K562 (cell line): ENCODE measurements around the gene FCER2. TPM values are rescaled to one million over a fixed set of nuclear protein-coding genes. Genes with fewer than 3 reads are reported as not detected.

Experiments used
- ATAC-seq: fragments of 200-7000 bp; cut with Tn5 transposase; 3 replicates; pipeline ENCODE4 v1.9.1; 2020; ENCODE audit warnings: moderate library complexity
- BruUV-seq: library from RNA; stranded (reverse); fragments of 400-500 nt; replicated peaks from 2 replicates; lab custom pipeline; 2021; lab: Mats Ljungman, UMichigan
- CTCF ChIA-PET: fragments of 300-600 bp; formaldehyde crosslinking; extraction: SDS; loops from one replicate; lab custom pipeline; 2021; ENCODE audit warnings: low intra/inter-chr PET ratio; lab: Yijun Ruan, JAX
- POLR2A ChIA-PET: fragments of 300-600, 350-650 bp; sonication (Branson Sonifier 250); formaldehyde crosslinking; extraction: SDS; loops from one replicate; lab custom pipeline; 2021; ENCODE audit warnings: antibody characterized with exemption, inconsistent platforms; lab: Yijun Ruan, JAX
- DNase-seq, 4 experiments: peaks; one replicate each; pipeline versions ENCODE4 v3.0.0 to v3.0.0-alpha.2; 2011 to 2018; ENCODE audit warnings: low spot score in 3 of 4, mixed read lengths in 3 of 4; ENCODE audit errors: extremely low read depth in 1 of 4
- FAIRE-seq: peaks from 2 replicates; lab custom pipeline; 2011; peaks lifted over from hg19 to GRCh38; lab: Jason Lieb, UNC
- H2AFZ ChIP-seq: 2 replicates; pipeline ENCODE4 v1.6.0; 2011; ENCODE audit warnings: low read depth, low read length, control low read depth, inconsistent platforms
- H3K27ac ChIP-seq: fragments of 200-600 bp; 3 replicates; pipeline ENCODE4 v1.8.0; 2011; ENCODE audit warnings: low read depth, mild to moderate bottlenecking, control low read depth, inconsistent platforms, low read length, moderate library complexity, mixed read lengths; ENCODE audit errors: extremely low read depth
- H3K27me3 ChIP-seq, 2 experiments: fragments of 300-600 bp in 1 of 2; 2 replicates in 1 of 2; 3 replicates in 1 of 2; pipeline versions ENCODE4 v1.6.0 to v1.8.0; 2011; ENCODE audit warnings: inconsistent platforms in 2 of 2, low read length in 2 of 2, mild to moderate bottlenecking in 1 of 2, mixed read lengths in 1 of 2, moderate library complexity in 1 of 2; ENCODE audit not compliant: control insufficient read depth in 2 of 2, insufficient read depth in 2 of 2
- H3K36me3 ChIP-seq: fragments of 300-600 bp; 3 replicates; pipeline ENCODE4 v1.8.0; 2011; ENCODE audit warnings: mild to moderate bottlenecking, low read length, inconsistent platforms; ENCODE audit not compliant: control insufficient read depth, insufficient read depth
- H3K4me1 ChIP-seq, 2 experiments: fragments of 200-600 bp in 1 of 2; replicated peaks in 1 of 2; 2 replicates in 1 of 2; 3 replicates in 1 of 2; pipeline versions ENCODE4 v1.5.1 to v1.8.0; 2011; ENCODE audit warnings: inconsistent platforms in 2 of 2, low read length in 2 of 2, mild to moderate bottlenecking in 1 of 2, mixed read lengths in 1 of 2, moderate library complexity in 1 of 2; ENCODE audit not compliant: control insufficient read depth in 2 of 2, insufficient read depth in 2 of 2
- H3K4me2 ChIP-seq: 2 replicates; pipeline ENCODE4 v1.6.1; 2011; ENCODE audit warnings: low read length, control low read depth, inconsistent platforms, mixed read lengths; ENCODE audit not compliant: insufficient read depth
- H3K4me3 ChIP-seq: fragments of 200-600 bp; sonication (generic), shearing (Covaris generic); 2 replicates; pipeline ENCODE4 v1.5.1; 2016; ENCODE audit warnings: control low read depth, inconsistent platforms
- H3K79me2 ChIP-seq: fragments of 200-600 bp; 3 replicates; pipeline ENCODE4 v1.8.0; 2011; ENCODE audit warnings: low read length, inconsistent platforms; ENCODE audit not compliant: control insufficient read depth, insufficient read depth
- H3K9ac ChIP-seq, 2 experiments: 2 replicates each; pipeline versions ENCODE4 v1.6.0 to v1.6.1; 2011; ENCODE audit warnings: low read depth in 2 of 2, low read length in 2 of 2, control low read depth in 1 of 2, inconsistent platforms in 1 of 2, mild to moderate bottlenecking in 1 of 2, mixed read lengths in 1 of 2; ENCODE audit not compliant: insufficient read depth in 1 of 2
- H3K9me1 ChIP-seq: one replicate; pipeline ENCODE4 v1.6.0; 2011; ENCODE audit warnings: inconsistent platforms, mild to moderate bottlenecking, low read length, moderate library complexity; ENCODE audit not compliant: control insufficient read depth, insufficient read depth
- H3K9me3 ChIP-seq: replicated peaks from 2 replicates; pipeline ENCODE4 v1.5.1; 2011; ENCODE audit warnings: low read depth, low read length, inconsistent platforms; ENCODE audit not compliant: control insufficient read depth, insufficient read depth
- H4K20me1 ChIP-seq: replicated peaks from 2 replicates; pipeline ENCODE4 v1.6.1; 2011; ENCODE audit warnings: low read length, inconsistent platforms, mixed read lengths; ENCODE audit not compliant: control insufficient read depth, insufficient read depth
- COPS2 ChIP-seq: fragments of 450-650 bp; conservative IDR thresholded peaks from 2 replicates; pipeline ENCODE4 v1.6.1; 2016; ENCODE audit warnings: mild to moderate bottlenecking, moderate library complexity
- FOXM1 ChIP-seq, 2 experiments: fragments of 450-650 bp in 1 of 2; sonication (generic) in 1 of 2; formaldehyde crosslinking in 1 of 2; IDR thresholded peaks; 2 replicates each; pipeline versions ENCODE4 v1.6.1 to v1.9.0; 2017 to 2022; ENCODE audit warnings: low read depth in 2 of 2, mild to moderate bottlenecking in 2 of 2, missing genetic modification reagents in 1 of 2, moderate library complexity in 1 of 2
- GABPA ChIP-seq: fragments of 200-800 bp; sonication (Bioruptor generic); conservative IDR thresholded peaks from 2 replicates; pipeline ENCODE4 v1.6.1; 2016; ENCODE audit warnings: low read depth, missing genetic modification characterization, missing compliant biosample characterization
- NR2F6 ChIP-seq: fragments of 450-650 bp; formaldehyde crosslinking; IDR thresholded peaks from 2 replicates; pipeline ENCODE4 v1.4.0; 2020; ENCODE audit warnings: mild to moderate bottlenecking
- ZNF134 ChIP-seq: fragments of 250-450 bp; sonication (Bioruptor Pico); conservative IDR thresholded peaks from 2 replicates; pipeline ENCODE4 v1.4.0; 2020
- WGBS: fragments of 100-300 bp; shearing (Covaris generic); methylation state at CpG from one replicate; pipeline ENCODE4 v1.1.6; 2016; ENCODE audit warnings: low coverage, mixed read lengths; ENCODE audit not compliant: insufficient coverage; ENCODE audit errors: missing lambda C conversion rate; 5-methylcytosine and 5-hydroxymethylcytosine counted together
- in situ Hi-C: fragments of 300-500 bp; cut with MboI; formaldehyde crosslinking; loops from 4 replicates; pipeline ENCODE4 v1.15.0; 2018; ENCODE audit warnings: inconsistent platforms, mixed read lengths
- intact Hi-C: fragments of 100-400 bp; cut with micrococcal nuclease; formaldehyde crosslinking; loops from 2 replicates; pipeline ENCODE4 v1.14.2; 2022
- polyA plus RNA-seq, 8 experiments: library from polyadenylated mRNA; depleted of rRNA in 4 of 8; stranded (reverse) in 5 of 8; unstranded in 3 of 8; fragments of >200 nt; fragmentation: Nextera tagmentation in 2 of 8; fragmentation: Illumina TruSeq in 1 of 8; extraction: Ambion mirVana in 2 of 8; extraction: Trizol in 1 of 8; gene quantifications; 2 replicates each; pipeline versions ENCODE4 v1.2.1 to v1.2.3, GENCODE V29; 2011 to 2014; ENCODE audit warnings: inconsistent platforms in 1 of 8, missing spikeins in 1 of 8
- total RNA-seq, 7 experiments: library from RNA; depleted of rRNA in 6 of 7; stranded (reverse); fragments of >200 nt in 6 of 7; fragmentation: Illumina TruSeq in 2 of 7; extraction: Trizol in 2 of 7; gene quantifications; 2 replicates each; pipeline versions ENCODE4 v1.2.1 to v1.2.3, GENCODE V29; 2011 to 2021; ENCODE audit warnings: low replicate concordance in 1 of 7
- TF ChIP-seq, protein P1 (sequence below): sonication (generic); formaldehyde crosslinking; IDR thresholded peaks from 2 replicates; pipeline ENCODE4 v1.8.0; 2022; ENCODE audit warnings: mild to moderate bottlenecking, missing genetic modification reagents, borderline replicate concordance

FCER2 gene
- total and polyA plus RNA-seq, 9 of the 15 experiments (the other 6 are each of a cell fraction or from before 2014, with no cell fraction given), result 0.11 TPM; not detected in 8

DNA sequence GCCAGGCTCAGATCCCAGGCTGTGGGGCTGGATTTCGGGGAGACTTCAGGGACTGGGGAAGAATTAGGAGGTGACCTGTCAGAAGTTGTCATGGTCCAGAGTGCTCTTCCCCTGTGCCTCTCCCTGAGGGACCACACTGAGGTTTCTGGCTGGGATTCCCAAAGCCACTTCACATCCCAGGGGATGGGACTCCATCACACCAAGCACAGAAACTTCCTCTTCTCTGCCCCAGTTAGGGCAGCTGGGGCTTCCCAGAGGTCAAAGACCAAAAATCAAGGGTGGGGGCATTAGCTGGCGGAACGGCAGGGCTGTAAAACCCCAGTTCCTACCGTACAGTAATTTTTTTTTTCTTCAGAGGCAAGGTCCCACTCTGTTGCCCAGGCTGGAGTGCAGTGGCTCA, 7.4 kb downstream of the FCER2 start:
- no peaks in the 10 kb centered on the region for H3K9me1 ChIP-seq
- ChIA-PET POLR2A (no interaction called here), CTCF (no interaction called here)
- FAIRE-seq (no peak), ATAC-seq (no peak)
- no peaks in the 10 kb centered on the region; the same call in 1 of the 2 replicates for H4K20me1 ChIP-seq
- no peak overlapping the region for H3K4me3 ChIP-seq
- H3K27ac ChIP-seq, result no peak overlapping the region
- intact Hi-C loops, result no loop called here
- no peak overlapping the region for H2AFZ ChIP-seq
- BruUV-seq, result no TSS peak
- H3K79me2 ChIP-seq, result no peaks in the 10 kb centered on the region
- no peaks in the 10 kb centered on the region for H3K36me3 ChIP-seq
- peaks cover 18 to 80% of the 10 kb centered on the region in 2 experiments; a peak in 4 of 5 replicates for H3K27me3 ChIP-seq
- peaks cover 1 to 12% of the 10 kb centered on the region in 2 experiments; a peak in 3 of 5 replicates for H3K4me1 ChIP-seq
- no peak overlapping the region for H3K4me2 ChIP-seq
- H3K9me3 ChIP-seq, result peaks cover 3% of the 10 kb centered on the region
- TF ChIP-seq ZNF134 (CRISPR knock-in tag) (no peak), GABPA (tag) (no peak), NR2F6 (CRISPR knock-in tag) (no peak), FOXM1 (IDR thresholded peaks at IDR 0.05; ENCODE audit: low read depth) (no peak), FOXM1 (CRISPR knock-in tag; IDR thresholded peaks at IDR 0.05; ENCODE audit: low read depth) (no peak), COPS2 (no peak)
- TF ChIP-seq, protein P1, sequence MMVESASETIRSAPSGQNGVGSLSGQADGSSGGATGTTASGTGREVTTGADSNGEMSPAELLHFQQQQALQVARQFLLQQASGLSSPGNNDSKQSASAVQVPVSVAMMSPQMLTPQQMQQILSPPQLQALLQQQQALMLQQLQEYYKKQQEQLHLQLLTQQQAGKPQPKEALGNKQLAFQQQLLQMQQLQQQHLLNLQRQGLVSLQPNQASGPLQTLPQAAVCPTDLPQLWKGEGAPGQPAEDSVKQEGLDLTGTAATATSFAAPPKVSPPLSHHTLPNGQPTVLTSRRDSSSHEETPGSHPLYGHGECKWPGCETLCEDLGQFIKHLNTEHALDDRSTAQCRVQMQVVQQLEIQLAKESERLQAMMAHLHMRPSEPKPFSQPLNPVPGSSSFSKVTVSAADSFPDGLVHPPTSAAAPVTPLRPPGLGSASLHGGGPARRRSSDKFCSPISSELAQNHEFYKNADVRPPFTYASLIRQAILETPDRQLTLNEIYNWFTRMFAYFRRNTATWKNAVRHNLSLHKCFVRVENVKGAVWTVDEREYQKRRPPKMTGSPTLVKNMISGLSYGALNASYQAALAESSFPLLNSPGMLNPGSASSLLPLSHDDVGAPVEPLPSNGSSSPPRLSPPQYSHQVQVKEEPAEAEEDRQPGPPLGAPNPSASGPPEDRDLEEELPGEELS (CRISPR knock-in tag), result no peak
- TF ChIP-seq, all 486 proteins: peak for 0
- in situ Hi-C loops, result no loop called here
- H3K9ac ChIP-seq, result no peak overlapping the region
- WGBS, result 0% methylated on average over 4 of the region's 4 CpGs
- DNase-seq, result no peak
